Subcutaneous adipose tissue (tissue), 4 donors: ENCODE measurements around the gene SGIP1. TPM values are rescaled to one million over a fixed set of nuclear protein-coding genes. Genes with fewer than 3 reads are reported as not detected.

ENCODE experiments used
- total RNA-seq, 4 donors: library from RNA; depleted of rRNA; stranded (reverse); fragments of >200 nt; gene quantifications; one replicate each; pipeline ENCODE4 v1.1.0, GENCODE V29; 2016
- TF ChIP-seq, protein P1 (sequence below): fragments of 450-650 bp; IDR thresholded peaks from one replicate; pipeline ENCODE4 v1.5.1; 2016; ENCODE audit warnings: low read depth, mild to moderate bottlenecking, control low read depth, antibody characterized with exemption, moderate library complexity

SGIP1 gene
- total RNA-seq, 4 donors from 2014 or later: 5.9 to 23.1 (median 18.0) TPM

GRCh38 chr1:66644331-66644730 is 110.4 kb downstream of the SGIP1 start:
- TF ChIP-seq, protein P1, sequence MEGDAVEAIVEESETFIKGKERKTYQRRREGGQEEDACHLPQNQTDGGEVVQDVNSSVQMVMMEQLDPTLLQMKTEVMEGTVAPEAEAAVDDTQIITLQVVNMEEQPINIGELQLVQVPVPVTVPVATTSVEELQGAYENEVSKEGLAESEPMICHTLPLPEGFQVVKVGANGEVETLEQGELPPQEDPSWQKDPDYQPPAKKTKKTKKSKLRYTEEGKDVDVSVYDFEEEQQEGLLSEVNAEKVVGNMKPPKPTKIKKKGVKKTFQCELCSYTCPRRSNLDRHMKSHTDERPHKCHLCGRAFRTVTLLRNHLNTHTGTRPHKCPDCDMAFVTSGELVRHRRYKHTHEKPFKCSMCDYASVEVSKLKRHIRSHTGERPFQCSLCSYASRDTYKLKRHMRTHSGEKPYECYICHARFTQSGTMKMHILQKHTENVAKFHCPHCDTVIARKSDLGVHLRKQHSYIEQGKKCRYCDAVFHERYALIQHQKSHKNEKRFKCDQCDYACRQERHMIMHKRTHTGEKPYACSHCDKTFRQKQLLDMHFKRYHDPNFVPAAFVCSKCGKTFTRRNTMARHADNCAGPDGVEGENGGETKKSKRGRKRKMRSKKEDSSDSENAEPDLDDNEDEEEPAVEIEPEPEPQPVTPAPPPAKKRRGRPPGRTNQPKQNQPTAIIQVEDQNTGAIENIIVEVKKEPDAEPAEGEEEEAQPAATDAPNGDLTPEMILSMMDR: no peak

- TF ChIP-seq, protein P1: no peak
These were observed 115.1 kb downstream of the SGIP1 start for GRCh38 chr1:66648901-66649595.

DNA sequence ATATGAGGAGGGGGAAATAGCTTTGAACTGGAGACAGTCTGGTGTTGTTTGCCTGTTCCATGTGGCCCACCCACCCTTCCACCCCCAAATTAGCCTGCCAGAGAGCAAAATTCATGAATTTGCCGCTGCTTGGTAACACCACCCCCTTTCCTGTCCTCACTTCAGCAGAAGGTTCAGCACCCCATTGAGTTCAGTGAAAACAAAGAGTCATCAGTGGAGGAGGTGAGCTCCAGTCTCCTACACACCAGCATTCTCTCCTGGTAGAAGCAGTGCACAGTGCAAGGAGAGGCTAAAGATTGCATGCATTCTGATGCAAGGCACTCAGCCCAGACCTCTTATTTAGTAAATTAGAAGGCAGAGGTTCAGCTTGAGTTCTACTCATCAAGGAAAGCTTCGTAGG is 118.6 kb downstream of the SGIP1 start:
- TF ChIP-seq, protein P1: no peak

GRCh38 chr1:66654643-66655042 is 120.7 kb downstream of the SGIP1 start:
- TF ChIP-seq, protein P1: no peak

DNA sequence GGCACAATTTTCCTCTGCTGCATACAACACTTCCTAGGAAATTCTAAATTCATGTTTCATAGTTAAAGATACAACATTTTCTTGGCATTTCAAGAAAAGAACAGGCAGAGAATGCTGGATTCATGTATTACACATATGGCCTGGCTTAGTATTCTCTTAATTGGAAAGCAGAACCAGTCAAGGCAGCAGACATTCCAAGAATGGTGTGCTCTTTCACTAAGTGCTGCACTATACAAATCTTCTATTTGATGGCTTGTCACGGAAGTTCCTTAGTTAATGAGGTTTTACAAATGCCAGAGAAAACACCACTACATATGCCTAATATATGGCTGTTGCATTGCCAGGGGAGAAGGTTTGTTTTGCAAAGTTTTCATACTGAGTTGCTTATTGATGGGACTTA is 137.5 kb downstream of the SGIP1 start:
- TF ChIP-seq, protein P1: no peak

DNA sequence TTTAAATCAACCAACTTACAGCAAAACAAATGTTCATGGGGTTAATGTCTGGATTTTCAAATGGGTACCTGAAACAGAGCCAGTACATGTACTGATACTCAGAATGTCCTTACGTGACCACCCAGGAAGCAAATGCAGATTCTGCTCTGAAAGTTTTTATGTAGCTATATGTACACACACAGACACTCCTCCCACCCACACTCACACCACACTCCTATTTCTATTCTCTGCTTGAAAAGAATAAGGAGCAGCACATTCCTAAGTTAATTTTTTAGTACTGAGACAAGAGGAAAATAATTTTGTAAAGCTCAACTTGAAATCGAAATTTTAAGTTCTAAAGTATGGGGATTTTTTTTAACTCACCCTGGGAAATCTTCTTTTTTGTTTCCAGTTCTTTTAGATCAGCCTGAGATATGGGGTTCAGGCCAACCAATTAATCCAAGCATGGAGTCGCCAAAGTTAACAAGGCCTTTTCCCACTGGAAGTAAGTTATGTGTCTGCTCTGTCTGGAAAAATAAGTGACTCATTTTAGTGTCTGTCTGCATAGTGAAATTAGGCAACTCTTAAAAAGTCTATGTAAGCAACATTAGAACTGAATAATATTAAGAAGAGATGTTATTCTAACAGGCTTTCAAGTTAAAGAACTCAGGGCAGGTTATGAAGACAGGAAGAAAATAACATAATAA is 142.8 kb downstream of the SGIP1 start:
- TF ChIP-seq, protein P1: no peak

- TF ChIP-seq, protein P1: no peak
These were observed 144.2 kb downstream of the SGIP1 start for GRCh38 chr1:66678146-66678545.
